ENCODE results near the gene MFAP3L.

The MFAP3L gene

GRCh38 chr4:169941141-169941540, 85.1 kb downstream of the MFAP3L start:
- no peak for DNase-seq (ENCODE audit: low spot score)

GRCh38 chr4:169940460-169940859, 85.7 kb downstream of the MFAP3L start:
- no peak for DNase-seq (ENCODE audit: low spot score)

Data from SK-N-DZ (cell line).